ENCODE data around the gene OR10Z1. TPM values are rescaled to one million over a fixed set of nuclear protein-coding genes. Genes with fewer than 3 reads are reported as not detected.

OR10Z1 gene
- total and polyA plus RNA-seq, 9 of the 15 experiments (the other 6 are each of a cell fraction or from before 2014, with no cell fraction given), result 0.01 to 0.94 (median 0.35) TPM; not detected in 5

- no peak for ATAC-seq
- Histone ChIP-seq H3K4me2 (ENCODE audit: insufficient read depth, low read length) (no peak overlapping the region), H3K36me3 (ENCODE audit: control insufficient read depth, insufficient read depth, low read length) (no peaks in the 10 kb centered on the region), H3K79me2 (ENCODE audit: control insufficient read depth, insufficient read depth, low read length) (no peaks in the 10 kb centered on the region), H3K27me3 (ENCODE audit: control insufficient read depth in 2 of 2, insufficient read depth in 2 of 2, low read length in 2 of 2) (no peaks in the 10 kb centered on the region), H3K4me3 (no peak overlapping the region), H3K9me3 (replicated peaks; ENCODE audit: control insufficient read depth, insufficient read depth, low read depth, low read length) (no peaks in the 10 kb centered on the region), H3K27ac (ENCODE audit: extremely low read depth, low read depth, low read length) (no peak overlapping the region), H2AFZ (ENCODE audit: low read depth, low read length) (no peak overlapping the region), H3K9me1 (ENCODE audit: control insufficient read depth, insufficient read depth, low read length) (no peaks in the 10 kb centered on the region), H4K20me1 (replicated peaks; ENCODE audit: control insufficient read depth, insufficient read depth, low read length) (no peaks in the 10 kb centered on the region), H3K4me1 (replicated peaks in 1 of 2; ENCODE audit: control insufficient read depth in 2 of 2, insufficient read depth in 2 of 2, low read length in 2 of 2) (no peaks in the 10 kb centered on the region), H3K9ac (ENCODE audit: insufficient read depth in 1 of 2, low read depth in 2 of 2, low read length in 2 of 2) (no peak overlapping the region)
- no peak for DNase-seq (ENCODE audit: extremely low read depth in 1 of 4, low spot score in 3 of 4)
- POLR2A ChIA-PET, result no interaction called here
- intact Hi-C loops (cut with micrococcal nuclease) (no loop called here), in situ Hi-C loops (cut with MboI) (no loop called here)
- FAIRE-seq, result no peak
- CTCF ChIA-PET (ENCODE audit: low intra/inter-chr PET ratio), result no interaction called here
- TF ChIP-seq SPI1 (IDR thresholded peaks at IDR 0.05; ENCODE audit: borderline replicate concordance, low read depth, low read length), result peak; percentile 38; the same call in 1 of the 2 replicates
- TF ChIP-seq FOXJ2 (tag; IDR thresholded peaks at IDR 0.05), result peak; percentile 14; the same call in 1 of the 2 replicates
- TF ChIP-seq ETV5 (CRISPR knock-in tag; IDR thresholded peaks at IDR 0.05; ENCODE audit: low read depth), result no peak
- no TSS peak for BruUV-seq (replicated peaks)
- 3% methylated on average over 2 of the region's 2 CpGs for WGBS (ENCODE audit: insufficient coverage, low coverage, missing lambda C conversion rate)
Measured at GRCh38 chr1:158564608-158565007, 40.5 kb upstream of the OR10Z1 start.

- Histone ChIP-seq H3K9me3 (replicated peaks; ENCODE audit: control insufficient read depth, insufficient read depth, low read depth, low read length) (no peaks in the 10 kb centered on the region), H2AFZ (ENCODE audit: low read depth, low read length) (no peak within 1 kb of the TSS), H3K27ac (ENCODE audit: extremely low read depth, low read depth, low read length) (no peak within 1 kb of the TSS), H3K9ac (ENCODE audit: insufficient read depth in 1 of 2, low read depth in 2 of 2, low read length in 2 of 2) (no peak within 1 kb of the TSS), H3K4me1 (replicated peaks in 1 of 2; ENCODE audit: control insufficient read depth in 2 of 2, insufficient read depth in 2 of 2, low read length in 2 of 2) (no peaks in the 10 kb centered on the region), H3K36me3 (ENCODE audit: control insufficient read depth, insufficient read depth, low read length) (no peaks in the 10 kb centered on the region), H3K27me3 (ENCODE audit: control insufficient read depth in 2 of 2, insufficient read depth in 2 of 2, low read length in 2 of 2) (no peaks in the 10 kb centered on the region; a peak in 1 of 5 replicates), H4K20me1 (replicated peaks; ENCODE audit: control insufficient read depth, insufficient read depth, low read length) (no peaks in the 10 kb centered on the region), H3K4me2 (ENCODE audit: insufficient read depth, low read length) (no peak within 1 kb of the TSS), H3K9me1 (ENCODE audit: control insufficient read depth, insufficient read depth, low read length) (no peaks in the 10 kb centered on the region), H3K79me2 (ENCODE audit: control insufficient read depth, insufficient read depth, low read length) (no peaks in the 10 kb centered on the region), H3K4me3 (no peak within 1 kb of the TSS)
- FAIRE-seq (no peak), ATAC-seq (no peak), DNase-seq (ENCODE audit: extremely low read depth in 1 of 4, low spot score in 3 of 4) (no peak)
- in situ Hi-C loops (cut with MboI) (no loop called here), intact Hi-C loops (cut with micrococcal nuclease) (no loop called here)
- no TSS peak for BruUV-seq (replicated peaks)
- CTCF ChIA-PET (ENCODE audit: low intra/inter-chr PET ratio), result no interaction called here
- 0% methylated on average over 3 of the region's 3 CpGs for WGBS (ENCODE audit: insufficient coverage, low coverage, missing lambda C conversion rate)
- no peak for TF ChIP-seq SIRT6 (IDR thresholded peaks at IDR 0.05; ENCODE audit: low read depth, low read length)
- TF ChIP-seq ZNF766 (CRISPR knock-in tag; conservative IDR thresholded peaks at IDR 0.05), result no peak
- no peak for TF ChIP-seq ZNF263 (CRISPR knock-in tag; IDR thresholded peaks at IDR 0.05; ENCODE audit: borderline replicate concordance)
- TF ChIP-seq IRF1 (CRISPR knock-in tag; IDR thresholded peaks at IDR 0.05; ENCODE audit: borderline replicate concordance), result no peak
- TF ChIP-seq NCOA2 (IDR thresholded peaks at IDR 0.05; ENCODE audit: partially characterized antibody in 2 of 2), result no peak
- TF ChIP-seq ZC3H8 (IDR thresholded peaks at IDR 0.05), result no peak
- no peak for TF ChIP-seq ZNF584 (CRISPR knock-in tag; IDR thresholded peaks at IDR 0.05; ENCODE audit: low read depth)
- TF ChIP-seq NCOA4 (IDR thresholded peaks at IDR 0.05; ENCODE audit: partially characterized antibody), result no peak
- TF ChIP-seq CGGBP1 (CRISPR knock-in tag; IDR thresholded peaks at IDR 0.05), result no peak
- POLR2A ChIA-PET, result interaction anchor here (0.6 kb wide), 1 partner anchor 12 kb away, joined by 3 read pairs; no protein-coding TSS in a partner anchor
Measured at GRCh38 chr1:158570480-158570879, 34.6 kb upstream of the OR10Z1 start, which contains the start of gene OR6P1. OR6P1 (minus strand) TSS chr1:158570580; CDS start chr1:158563604, 6,976 bp downstream.

Measured in K562 (cell line).